GM19351 (cell line): ENCODE data around the gene TOR4A.

ENCODE experiments used
- ATAC-seq: cut with Tn5 transposase; IDR thresholded peaks from one replicate; pipeline ENCODE4 v1.9.1; 2021; ENCODE audit warnings: mild to moderate bottlenecking, moderate library complexity; ENCODE audit not compliant: unreplicated experiment

TOR4A gene

DNA sequence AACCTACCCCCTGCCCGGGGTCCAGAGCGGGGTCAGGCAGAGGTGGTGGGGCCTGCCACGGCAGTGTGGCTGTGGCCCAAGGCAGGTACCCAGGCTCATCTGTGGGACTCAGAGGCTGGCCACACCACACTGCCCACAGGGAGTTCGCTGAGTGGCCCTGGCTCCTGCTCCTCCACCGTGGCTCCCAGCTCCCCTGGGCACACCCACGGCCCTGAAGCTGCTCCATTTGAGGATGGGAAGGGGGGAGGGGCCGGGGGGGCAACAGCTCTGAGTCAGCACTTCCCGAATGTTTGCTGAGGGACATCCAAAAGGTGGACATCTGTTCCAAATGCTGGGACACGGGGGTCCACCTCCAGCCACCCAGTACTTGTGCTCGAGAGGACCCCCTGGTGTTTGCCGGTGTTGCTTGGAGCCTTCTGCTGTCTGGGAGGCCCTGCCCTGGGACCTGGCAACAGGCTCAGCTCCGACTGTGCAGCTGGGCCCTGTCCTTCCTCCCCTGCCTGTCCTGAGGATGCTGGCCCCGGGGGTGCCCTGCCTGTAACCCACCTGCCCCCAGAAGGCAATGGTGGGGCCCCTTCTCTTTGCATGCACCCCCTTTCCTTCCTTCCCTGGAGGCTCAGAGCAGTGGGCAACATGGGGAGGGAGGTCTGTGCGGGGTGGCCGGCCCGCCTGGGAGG is 27.0 kb downstream of the TOR4A start:
- ATAC-seq = no peak

DNA sequence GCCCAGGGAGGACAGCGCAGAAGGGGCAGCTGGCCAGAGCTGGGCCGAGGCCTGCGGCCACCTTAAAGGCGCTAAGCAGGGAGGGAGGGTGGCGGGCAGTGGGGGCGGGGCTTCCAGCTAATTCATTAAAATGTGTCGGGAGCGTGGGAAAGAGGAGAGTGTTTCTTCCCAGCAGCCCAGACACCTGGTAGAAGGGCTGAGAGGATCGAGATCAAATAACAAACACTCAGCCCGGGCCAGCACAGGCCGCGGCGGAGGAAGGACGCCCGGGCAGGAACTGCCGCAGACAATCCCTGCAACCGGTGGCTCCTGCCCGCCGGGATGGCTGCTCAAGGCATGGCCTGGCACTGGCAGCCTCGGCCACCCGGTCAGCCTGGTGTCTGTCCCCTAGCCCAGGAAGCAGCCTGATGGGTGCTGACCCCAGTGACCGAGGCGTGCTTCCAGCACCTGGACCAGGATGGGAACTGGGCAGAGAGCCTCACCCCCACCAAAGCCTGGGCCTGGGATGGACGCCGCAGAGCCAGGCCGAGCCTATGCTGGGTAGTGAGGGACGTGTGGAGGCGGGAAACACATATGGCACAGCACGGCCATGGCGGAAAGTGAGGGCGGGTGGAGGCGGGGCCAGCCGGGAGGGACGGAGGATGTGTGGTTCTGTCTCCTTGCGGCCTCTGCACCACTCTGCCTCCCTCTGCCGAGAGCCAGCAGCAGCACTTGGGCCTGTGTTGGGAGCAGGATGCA is 27.7 kb downstream of the TOR4A start:
- no peak for ATAC-seq

DNA sequence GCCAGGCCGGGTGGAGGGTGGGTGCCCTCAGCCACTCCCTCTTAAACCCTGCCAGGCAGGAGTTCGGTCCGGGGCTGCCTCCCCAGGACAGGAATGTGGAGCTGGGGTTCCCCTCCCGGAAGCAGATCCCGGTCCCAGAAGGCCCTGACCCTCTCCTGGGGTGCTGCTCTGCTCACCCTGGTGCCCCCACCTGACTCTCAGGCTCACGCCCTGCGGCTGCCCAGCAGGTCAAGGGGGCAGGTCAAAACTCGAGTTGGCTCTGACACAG is 28.2 kb downstream of the TOR4A start:
- no peak for ATAC-seq

GRCh38 chr9:137306066-137306849 is 28.7 kb downstream of the TOR4A start:
- no peak for ATAC-seq

DNA sequence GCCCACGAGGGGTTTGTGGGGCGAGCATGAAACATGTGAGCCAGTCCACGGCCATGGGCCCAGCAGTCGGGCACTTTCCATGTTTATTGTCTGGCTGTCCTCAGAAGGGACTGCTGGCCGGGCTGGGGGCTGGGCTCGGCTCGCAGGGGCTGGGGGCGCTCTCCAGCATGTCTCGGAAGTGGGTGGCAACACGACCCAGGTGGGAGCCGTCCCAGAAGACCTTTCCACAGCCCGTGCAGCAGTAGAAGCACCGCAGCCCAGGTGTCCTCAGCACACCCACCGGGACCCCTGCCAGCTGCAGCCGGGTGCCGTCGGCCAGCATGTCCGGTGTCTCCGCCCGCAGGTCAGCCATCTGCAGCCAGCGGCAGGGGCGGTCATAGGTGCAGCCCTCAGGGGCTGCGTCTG is 29.3 kb downstream of the TOR4A start:
- no peak for ATAC-seq

GRCh38 chr9:137307255-137308056 is 29.9 kb downstream of the TOR4A start:
- no peak for ATAC-seq

- no peak for ATAC-seq
Measured at GRCh38 chr9:137308057-137308619, 30.6 kb downstream of the TOR4A start.

DNA sequence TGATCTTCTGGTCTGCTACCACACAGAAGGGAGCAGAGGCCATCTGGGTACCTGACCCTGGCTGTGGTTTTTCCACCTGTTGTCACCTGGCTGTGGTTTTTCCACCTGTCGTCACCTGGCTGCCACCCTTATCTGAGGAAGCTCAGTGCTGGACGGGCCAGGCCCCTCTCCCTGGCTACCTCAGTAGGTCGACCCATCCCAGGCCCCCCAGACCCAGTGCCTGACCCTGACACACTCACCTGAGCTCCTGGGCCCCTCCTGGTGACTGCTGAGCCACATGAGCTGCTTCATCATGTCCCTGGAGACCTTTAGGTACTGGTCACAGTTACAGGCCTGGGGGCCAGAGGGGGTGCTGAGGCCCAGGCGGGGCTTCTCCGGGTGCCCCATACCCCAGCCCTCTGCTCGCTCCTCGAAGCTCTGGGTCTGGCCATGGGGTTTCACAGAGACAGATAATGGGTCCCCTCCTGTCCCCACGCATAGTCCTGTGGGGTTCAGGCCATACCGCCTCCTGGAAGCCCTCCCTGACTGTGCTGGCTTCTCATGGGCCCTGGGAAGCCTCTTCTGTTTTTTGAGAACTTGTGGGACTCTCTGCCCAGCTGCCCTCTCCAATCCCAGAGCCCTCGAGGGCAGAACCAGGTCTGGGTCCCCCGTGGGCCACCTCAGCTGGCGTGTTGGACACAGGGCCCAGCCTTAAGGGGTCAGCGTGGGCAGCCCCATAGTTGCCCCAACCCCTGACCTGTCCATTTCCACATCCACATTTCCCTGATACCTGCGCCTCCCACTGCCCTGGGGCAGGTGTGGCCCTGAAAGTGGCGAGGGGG is 32.1 kb downstream of the TOR4A start:
- ATAC-seq = no peak

DNA sequence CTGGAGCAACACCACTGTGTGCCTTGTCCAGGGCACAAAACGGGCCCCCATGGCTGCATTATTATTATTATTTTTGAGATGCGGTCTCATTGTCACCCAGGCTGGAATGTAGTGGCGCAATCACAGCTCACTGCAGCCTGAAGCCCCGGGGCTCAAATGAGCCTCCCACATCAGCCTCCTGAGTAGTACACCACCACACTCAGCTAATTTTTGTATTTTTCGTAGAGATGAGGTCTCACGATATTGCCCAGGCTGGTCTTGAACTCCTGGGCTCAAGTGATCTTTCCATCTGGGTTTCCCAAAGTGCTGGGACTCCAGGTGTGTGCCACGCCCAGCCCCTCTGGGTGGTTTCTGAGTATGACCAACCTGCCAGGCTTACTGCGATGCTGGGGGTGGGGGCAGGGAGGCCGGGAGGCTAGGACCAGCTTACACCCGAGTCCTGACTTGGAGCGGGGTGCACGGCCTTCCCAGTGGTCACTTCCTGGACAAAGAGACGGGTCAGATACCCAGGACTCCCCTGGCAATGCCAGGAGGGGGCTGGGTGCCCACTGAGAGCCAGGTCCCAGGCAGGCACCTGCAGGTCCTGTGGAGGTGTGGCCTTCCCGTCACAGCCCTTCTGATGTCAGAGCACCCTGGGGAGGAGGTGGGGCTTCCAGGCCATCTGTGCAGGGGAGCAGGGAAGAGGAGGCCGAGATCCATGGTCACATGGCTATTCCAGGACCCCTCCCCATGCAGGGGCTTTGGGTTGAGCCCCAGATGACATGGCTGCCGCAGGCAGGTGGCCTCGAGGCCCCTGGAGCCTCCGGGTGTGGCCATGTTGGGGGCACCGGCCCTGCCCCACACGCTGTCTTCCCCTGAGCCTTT is 32.9 kb downstream of the TOR4A start:
- ATAC-seq = no peak

DNA sequence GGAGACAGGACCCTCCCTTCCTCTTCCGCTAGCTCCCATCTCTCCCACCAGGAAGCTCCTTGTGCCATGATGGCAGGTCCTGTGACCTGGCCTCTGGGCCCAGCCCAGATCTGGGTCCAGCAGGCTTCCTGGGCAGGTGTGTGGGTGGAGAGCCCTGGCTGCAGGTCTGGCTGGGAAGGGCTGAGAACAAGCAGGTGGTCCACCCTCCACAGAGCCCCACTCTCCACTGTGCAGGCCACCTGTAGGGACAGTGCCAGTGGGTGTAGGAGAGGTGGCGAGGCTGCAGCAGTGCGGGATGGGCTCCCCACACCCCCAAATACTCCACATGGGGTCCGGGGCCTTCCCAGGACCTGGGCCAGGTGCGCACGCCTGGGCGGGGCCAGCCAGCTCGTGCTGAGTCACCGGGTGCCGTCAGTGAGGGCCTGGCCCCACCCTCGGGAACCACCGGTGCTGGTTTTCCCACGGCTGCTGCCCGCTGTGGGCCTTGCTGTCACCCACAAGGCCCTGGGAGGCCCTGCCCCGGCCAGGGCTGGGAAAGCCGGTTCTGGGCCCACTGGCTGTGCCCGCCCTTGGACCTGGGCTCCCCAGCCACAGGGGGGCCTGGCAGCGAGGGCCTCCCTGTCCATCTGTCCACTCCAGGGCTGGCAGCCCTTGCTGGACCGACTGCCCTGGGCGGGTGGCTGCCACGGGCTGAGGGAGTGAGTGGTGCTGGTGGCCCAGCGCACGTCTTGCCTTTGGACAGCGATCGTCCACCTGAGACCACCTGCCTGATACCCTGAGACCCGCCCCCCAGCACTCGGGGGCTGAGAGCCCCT is 33.9 kb downstream of the TOR4A start:
- ATAC-seq = no peak

DNA sequence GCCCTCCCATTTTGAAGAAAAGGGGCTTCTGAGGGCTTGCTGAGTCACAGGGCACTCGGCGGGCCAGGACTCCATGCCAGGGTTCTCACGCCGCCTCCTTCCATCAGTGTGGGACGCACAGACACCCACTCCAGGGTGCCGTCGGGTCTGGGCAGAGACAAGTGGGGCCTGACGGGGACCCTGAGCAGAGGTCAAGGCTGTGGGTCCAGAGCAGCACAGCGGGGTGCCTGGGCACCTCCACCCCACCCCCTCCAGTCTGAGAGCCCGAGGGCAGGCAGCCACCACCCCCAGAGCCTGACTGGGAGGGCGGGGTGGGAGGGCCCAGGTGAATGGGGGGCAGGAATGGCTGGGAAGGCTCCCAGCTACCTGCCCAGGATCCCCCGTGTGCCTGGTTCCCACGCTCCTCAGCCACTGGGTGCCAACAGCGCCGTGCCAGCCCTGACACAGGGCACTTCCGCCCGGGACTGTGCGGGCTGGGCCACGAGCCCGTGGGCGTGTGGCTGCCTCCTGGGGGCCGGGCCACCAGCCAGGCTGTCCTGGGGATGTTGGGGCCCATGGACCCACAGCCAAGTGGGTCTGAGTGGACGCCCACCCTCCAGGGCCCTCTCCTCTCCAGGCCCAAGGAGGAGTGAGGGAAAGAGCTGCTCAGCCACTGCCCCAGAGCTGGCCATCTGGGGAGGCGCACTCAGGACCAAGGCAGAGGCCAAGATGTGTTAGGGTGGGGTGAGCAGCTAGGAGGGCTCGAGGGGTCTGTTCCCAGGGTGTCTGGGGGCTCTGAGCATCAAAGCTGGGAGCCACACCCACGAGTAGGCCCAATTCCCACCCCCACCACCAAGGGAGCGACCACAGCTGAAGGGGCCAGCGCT is 34.7 kb downstream of the TOR4A start:
- no peak for ATAC-seq

DNA sequence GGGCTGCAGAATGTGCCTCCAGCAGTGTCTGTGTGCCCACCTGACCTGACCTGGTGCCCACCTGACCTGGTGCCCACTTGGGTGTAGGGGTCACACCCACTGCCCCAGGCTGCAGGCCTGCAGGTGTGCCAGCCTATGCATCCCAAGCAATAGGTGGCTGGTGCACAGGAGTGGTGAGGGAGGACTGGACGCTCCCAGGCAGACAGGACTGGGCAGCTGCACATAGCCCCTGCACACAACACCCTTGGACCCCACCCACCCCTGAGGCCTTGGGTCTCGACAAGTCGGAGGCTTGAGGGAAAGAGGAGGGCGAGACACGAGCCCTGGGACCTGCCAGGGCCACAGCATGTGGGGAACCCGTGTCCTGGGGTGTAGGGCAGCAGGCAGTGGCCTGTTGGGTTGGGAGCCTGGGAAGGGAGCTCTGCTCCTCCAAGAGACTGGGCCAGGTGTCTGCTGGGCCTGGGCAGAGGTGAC is 35.4 kb downstream of the TOR4A start:
- no peak for ATAC-seq

DNA sequence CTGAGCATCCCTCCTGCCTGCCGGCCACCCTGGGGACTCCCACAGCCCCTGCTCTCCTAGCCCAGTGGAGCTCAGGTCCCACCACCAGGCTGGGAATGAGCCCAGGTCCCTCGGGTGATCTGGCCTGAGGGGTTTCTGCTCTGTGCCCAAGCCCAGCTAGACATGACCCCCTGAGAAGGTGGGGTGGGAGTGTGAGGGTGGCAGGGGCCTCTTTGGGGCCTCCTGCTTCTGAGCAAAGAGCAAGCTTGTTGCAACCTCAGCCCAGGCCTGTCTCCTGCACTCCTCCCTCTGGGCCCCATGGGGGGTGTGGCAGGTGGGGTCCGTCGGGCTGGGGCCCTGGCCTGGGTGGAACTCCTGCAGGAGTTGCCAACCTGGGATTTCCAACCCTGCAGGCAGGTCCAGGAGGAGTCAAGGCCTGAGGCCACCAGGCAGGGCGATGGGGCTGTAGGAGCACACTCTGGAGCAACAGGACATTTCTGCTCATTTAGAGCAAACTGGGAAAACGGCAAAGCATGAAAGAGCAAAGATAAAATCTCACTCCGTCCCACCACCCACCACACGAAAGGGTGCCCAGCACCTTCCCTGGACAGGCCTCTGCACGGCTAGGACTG is 35.9 kb downstream of the TOR4A start:
- ATAC-seq = no peak

DNA sequence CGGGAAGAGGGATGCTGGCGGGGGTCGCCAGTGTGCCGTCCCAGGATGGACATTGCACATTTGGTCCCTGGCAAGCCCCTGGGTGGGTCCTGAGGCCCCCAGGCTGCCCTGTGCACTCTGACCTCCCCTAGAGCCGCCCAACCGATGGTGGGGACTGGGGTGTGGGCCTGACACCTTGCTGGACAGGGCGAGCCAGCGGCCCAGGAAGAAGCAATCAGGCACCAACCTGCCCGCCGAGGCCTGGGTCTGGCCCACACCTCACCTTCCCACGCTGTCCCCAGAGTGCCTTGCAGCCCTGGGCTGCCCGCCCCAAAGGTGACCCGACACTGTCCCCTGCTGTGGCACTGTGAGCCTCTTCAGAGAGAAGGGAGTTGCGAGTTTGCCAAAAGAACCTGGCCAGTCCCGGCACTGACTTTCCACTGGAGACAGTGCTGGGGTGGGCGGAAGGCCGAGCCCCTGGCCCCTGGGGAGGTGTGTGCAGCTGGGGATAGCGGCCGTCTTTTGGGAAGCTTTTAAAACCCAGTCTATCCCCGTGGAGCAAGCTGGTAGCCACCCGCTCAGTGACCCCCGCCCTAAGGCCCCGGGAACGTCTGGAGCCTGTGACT is 36.5 kb downstream of the TOR4A start:
- no peak for ATAC-seq

- ATAC-seq = no peak
Measured at GRCh38 chr9:137314561-137315560, 37.3 kb downstream of the TOR4A start.
